Measurements from ENCODE around the gene INHBC.

GRCh38 chr12:57420482-57420881 is 14.1 kb upstream of the INHBC start:
- TF ChIP-seq CTCF (conservative IDR thresholded peaks at IDR 0.05; ENCODE audit: low read depth, low read length) (no peak), EZH2 (IDR thresholded peaks at IDR 0.05; ENCODE audit: low read length, unreplicated experiment) (no peak), EZH2phosphoT487 (IDR thresholded peaks at IDR 0.05; ENCODE audit: borderline replicate concordance, low read length) (no peak)

Measured in PC-3 (cell line).